Subcutaneous adipose tissue (tissue), 4 donors: ENCODE data around the gene RIMS3. TPM values are rescaled to one million over a fixed set of nuclear protein-coding genes. Genes with fewer than 3 reads are reported as not detected.

Experiments
- CTCF ChIP-seq: fragments of 450-650 bp; IDR thresholded peaks from one replicate; pipeline ENCODE4 v1.5.1; 2016; ENCODE audit warnings: low read depth, mild to moderate bottlenecking, control low read depth, antibody characterized with exemption, moderate library complexity
- total RNA-seq, 4 donors: library from RNA; depleted of rRNA; stranded (reverse); fragments of >200 nt; gene quantifications; one replicate each; pipeline ENCODE4 v1.1.0, GENCODE V29; 2016

The RIMS3 gene
- total RNA-seq, 4 donors from 2014 or later = 0.33 to 2.7 (median 2.2) TPM

DNA sequence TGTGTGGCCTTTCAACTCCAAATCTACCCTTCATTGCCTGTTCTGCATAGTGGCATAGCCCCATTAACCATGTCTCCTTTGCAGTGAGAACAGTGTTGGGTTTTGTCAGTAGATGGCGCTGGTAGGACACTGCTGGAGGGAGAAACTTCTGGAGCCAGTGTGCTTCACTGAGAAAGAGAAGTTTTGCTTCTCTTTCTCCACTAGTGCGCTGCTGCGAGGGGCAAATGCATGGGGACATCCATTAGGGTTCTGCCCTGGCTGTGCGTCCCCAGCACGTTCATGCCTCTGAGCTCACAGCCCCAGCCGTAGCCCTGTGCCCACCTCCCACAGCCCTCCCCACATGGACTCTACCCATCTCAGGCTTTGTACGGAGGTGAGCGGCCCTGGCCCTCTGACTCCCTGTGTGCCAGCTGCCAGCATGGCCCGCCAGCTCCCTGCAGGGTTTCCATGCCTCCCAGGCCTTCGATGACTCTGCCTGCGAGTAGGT lies 53.1 kb downstream of the RIMS3 start:
- no peak for TF ChIP-seq CTCF

GRCh38 chr1:40610156-40610555 lies 55.3 kb downstream of the RIMS3 start:
- no peak for TF ChIP-seq CTCF

GRCh38 chr1:40607921-40608320 lies 57.6 kb downstream of the RIMS3 start:
- no peak for TF ChIP-seq CTCF

DNA sequence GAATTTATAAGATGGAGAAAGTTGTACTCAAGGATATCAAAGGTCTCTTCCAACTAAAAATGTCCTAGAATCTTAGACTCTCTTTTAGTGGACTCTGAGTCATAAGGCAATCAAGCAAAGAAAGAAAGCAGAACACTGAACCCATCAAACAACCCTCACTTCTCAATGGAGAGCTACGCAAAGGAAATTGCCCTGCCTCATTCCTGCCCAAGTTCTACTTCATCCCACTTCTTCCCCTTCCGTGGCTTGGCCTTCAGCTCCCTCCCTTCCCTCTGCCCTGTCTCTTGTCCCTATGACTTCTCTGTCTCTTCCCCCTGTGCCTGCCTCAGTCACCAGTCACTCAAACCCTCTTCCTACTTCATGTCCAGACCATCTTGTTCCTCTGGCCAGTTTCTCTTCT lies 58.5 kb downstream of the RIMS3 start:
- TF ChIP-seq CTCF = no peak

DNA sequence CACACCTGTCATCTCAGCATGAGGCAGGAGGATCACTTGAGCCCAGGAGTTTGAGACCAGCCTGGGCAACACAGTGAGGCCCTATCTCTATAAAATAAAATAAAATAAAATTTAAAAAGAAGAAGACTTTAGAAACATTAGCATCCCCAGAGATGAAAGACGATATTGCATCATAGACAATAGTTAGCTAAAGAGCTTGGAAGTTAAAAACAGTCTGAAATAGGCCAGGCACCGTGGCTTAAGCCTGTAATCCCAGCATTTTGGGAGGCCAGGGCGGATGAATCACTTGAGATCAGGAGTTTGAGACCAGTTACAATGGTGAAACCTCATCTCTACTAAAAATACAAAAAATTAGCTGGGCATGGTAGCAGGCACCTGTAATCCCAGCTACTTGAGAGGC lies 59.3 kb downstream of the RIMS3 start:
- no peak for TF ChIP-seq CTCF

- TF ChIP-seq CTCF = no peak
Measured at GRCh38 chr1:40599926-40600325, 65.6 kb downstream of the RIMS3 start.

DNA sequence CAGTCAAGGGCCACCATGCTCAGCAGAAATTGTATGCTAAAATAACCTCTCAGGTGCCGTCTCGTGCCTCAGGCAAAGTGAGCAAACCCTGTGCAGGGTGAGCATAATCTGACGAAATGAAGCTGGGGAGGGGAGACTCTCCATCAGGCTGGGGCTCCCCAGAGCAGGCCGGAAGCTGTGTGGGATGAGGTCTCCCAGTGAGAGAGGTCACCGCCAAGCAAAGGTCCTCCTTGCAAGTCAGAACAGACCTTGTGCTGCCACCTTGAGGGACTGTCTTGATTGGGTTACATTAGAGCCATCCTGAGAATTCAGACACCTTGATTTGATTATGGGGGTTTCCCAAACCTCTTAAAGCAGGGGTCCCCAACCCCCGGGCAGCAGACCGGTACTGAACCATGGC lies 69.9 kb downstream of the RIMS3 start:
- TF ChIP-seq CTCF = no peak
